K562 (cell line): ENCODE results near the gene NEDD4L. TPM values are rescaled to one million over a fixed set of nuclear protein-coding genes. Genes with fewer than 3 reads are reported as not detected.

Experiments
- ATAC-seq: fragments of 200-7000 bp; cut with Tn5 transposase; 3 replicates; pipeline ENCODE4 v1.9.1; 2020; ENCODE audit warnings: moderate library complexity
- BruUV-seq: library from RNA; stranded (reverse); fragments of 400-500 nt; replicated peaks from 2 replicates; lab custom pipeline; 2021; lab: Mats Ljungman, UMichigan
- CTCF ChIA-PET: fragments of 300-600 bp; formaldehyde crosslinking; extraction: SDS; loops from one replicate; lab custom pipeline; 2021; ENCODE audit warnings: low intra/inter-chr PET ratio; lab: Yijun Ruan, JAX
- POLR2A ChIA-PET: fragments of 300-600, 350-650 bp; sonication (Branson Sonifier 250); formaldehyde crosslinking; extraction: SDS; loops from one replicate; lab custom pipeline; 2021; ENCODE audit warnings: antibody characterized with exemption, inconsistent platforms; lab: Yijun Ruan, JAX
- DNase-seq, 4 experiments: peaks; one replicate each; pipeline versions ENCODE4 v3.0.0 to v3.0.0-alpha.2; 2011 to 2018; ENCODE audit warnings: low spot score in 3 of 4, mixed read lengths in 3 of 4; ENCODE audit errors: extremely low read depth in 1 of 4
- FAIRE-seq: peaks from 2 replicates; lab custom pipeline; 2011; peaks lifted over from hg19 to GRCh38; lab: Jason Lieb, UNC
- H2AFZ ChIP-seq: 2 replicates; pipeline ENCODE4 v1.6.0; 2011; ENCODE audit warnings: low read depth, low read length, control low read depth, inconsistent platforms
- H3K27ac ChIP-seq: fragments of 200-600 bp; 3 replicates; pipeline ENCODE4 v1.8.0; 2011; ENCODE audit warnings: low read depth, mild to moderate bottlenecking, control low read depth, inconsistent platforms, low read length, moderate library complexity, mixed read lengths; ENCODE audit errors: extremely low read depth
- H3K27me3 ChIP-seq, 2 experiments: fragments of 300-600 bp in 1 of 2; 2 replicates in 1 of 2; 3 replicates in 1 of 2; pipeline versions ENCODE4 v1.6.0 to v1.8.0; 2011; ENCODE audit warnings: inconsistent platforms in 2 of 2, low read length in 2 of 2, mild to moderate bottlenecking in 1 of 2, mixed read lengths in 1 of 2, moderate library complexity in 1 of 2; ENCODE audit not compliant: control insufficient read depth in 2 of 2, insufficient read depth in 2 of 2
- H3K36me3 ChIP-seq: fragments of 300-600 bp; 3 replicates; pipeline ENCODE4 v1.8.0; 2011; ENCODE audit warnings: mild to moderate bottlenecking, low read length, inconsistent platforms; ENCODE audit not compliant: control insufficient read depth, insufficient read depth
- H3K4me1 ChIP-seq, 2 experiments: fragments of 200-600 bp in 1 of 2; replicated peaks in 1 of 2; 2 replicates in 1 of 2; 3 replicates in 1 of 2; pipeline versions ENCODE4 v1.5.1 to v1.8.0; 2011; ENCODE audit warnings: inconsistent platforms in 2 of 2, low read length in 2 of 2, mild to moderate bottlenecking in 1 of 2, mixed read lengths in 1 of 2, moderate library complexity in 1 of 2; ENCODE audit not compliant: control insufficient read depth in 2 of 2, insufficient read depth in 2 of 2
- H3K4me2 ChIP-seq: 2 replicates; pipeline ENCODE4 v1.6.1; 2011; ENCODE audit warnings: low read length, control low read depth, inconsistent platforms, mixed read lengths; ENCODE audit not compliant: insufficient read depth
- H3K4me3 ChIP-seq: fragments of 200-600 bp; sonication (generic), shearing (Covaris generic); 2 replicates; pipeline ENCODE4 v1.5.1; 2016; ENCODE audit warnings: control low read depth, inconsistent platforms
- H3K79me2 ChIP-seq: fragments of 200-600 bp; 3 replicates; pipeline ENCODE4 v1.8.0; 2011; ENCODE audit warnings: low read length, inconsistent platforms; ENCODE audit not compliant: control insufficient read depth, insufficient read depth
- H3K9ac ChIP-seq, 2 experiments: 2 replicates each; pipeline versions ENCODE4 v1.6.0 to v1.6.1; 2011; ENCODE audit warnings: low read depth in 2 of 2, low read length in 2 of 2, control low read depth in 1 of 2, inconsistent platforms in 1 of 2, mild to moderate bottlenecking in 1 of 2, mixed read lengths in 1 of 2; ENCODE audit not compliant: insufficient read depth in 1 of 2
- H3K9me1 ChIP-seq: one replicate; pipeline ENCODE4 v1.6.0; 2011; ENCODE audit warnings: inconsistent platforms, mild to moderate bottlenecking, low read length, moderate library complexity; ENCODE audit not compliant: control insufficient read depth, insufficient read depth
- H3K9me3 ChIP-seq: replicated peaks from 2 replicates; pipeline ENCODE4 v1.5.1; 2011; ENCODE audit warnings: low read depth, low read length, inconsistent platforms; ENCODE audit not compliant: control insufficient read depth, insufficient read depth
- H4K20me1 ChIP-seq: replicated peaks from 2 replicates; pipeline ENCODE4 v1.6.1; 2011; ENCODE audit warnings: low read length, inconsistent platforms, mixed read lengths; ENCODE audit not compliant: control insufficient read depth, insufficient read depth
- COPS2 ChIP-seq: fragments of 450-650 bp; conservative IDR thresholded peaks from 2 replicates; pipeline ENCODE4 v1.6.1; 2016; ENCODE audit warnings: mild to moderate bottlenecking, moderate library complexity
- ELF2 ChIP-seq: fragments of 250-450 bp; sonication (Bioruptor Pico); IDR thresholded peaks from 2 replicates; pipeline ENCODE4 v1.5.0; 2021; ENCODE audit warnings: mild to moderate bottlenecking
- GABPB2 ChIP-seq: fragments of 250-450 bp; sonication (Bioruptor Pico); conservative IDR thresholded peaks from 2 replicates; pipeline ENCODE4 v1.5.1; 2021; ENCODE audit warnings: mild to moderate bottlenecking
- HMBOX1 ChIP-seq: sonication (generic); IDR thresholded peaks from 2 replicates; pipeline ENCODE4 v1.6.1; 2016
- MTA3 ChIP-seq: fragments of 450-650 bp; formaldehyde crosslinking; IDR thresholded peaks from 2 replicates; pipeline ENCODE4 v1.6.1; 2017; ENCODE audit warnings: mild to moderate bottlenecking, borderline replicate concordance
- NELFE ChIP-seq: IDR thresholded peaks from 2 replicates; pipeline ENCODE4 v1.6.1; 2011; ENCODE audit warnings: mild to moderate bottlenecking; ENCODE audit not compliant: insufficient read depth, insufficient read length
- NR2C1 ChIP-seq, 2 experiments: fragments of 450-650 bp; IDR thresholded peaks; 2 replicates each; pipeline ENCODE4 v1.6.1; 2017; ENCODE audit warnings: mild to moderate bottlenecking in 2 of 2, antibody characterized with exemption in 1 of 2, inconsistent platforms in 1 of 2, missing compliant biosample characterization in 1 of 2, missing genetic modification characterization in 1 of 2
- POLR3A ChIP-seq: IDR thresholded peaks from 2 replicates; pipeline ENCODE4 v1.6.1; 2011; ENCODE audit warnings: borderline replicate concordance, mild to moderate bottlenecking, moderate library complexity; ENCODE audit not compliant: insufficient read length, insufficient read depth; ENCODE audit errors: extremely low read depth
- PURB ChIP-seq: sonication (generic); formaldehyde crosslinking; IDR thresholded peaks from 2 replicates; pipeline ENCODE4 v1.9.0; 2021; ENCODE audit warnings: low read depth, mild to moderate bottlenecking, missing genetic modification reagents
- RAD21 ChIP-seq, 2 experiments: fragments of 250-450 bp in 1 of 2; fragments of 450-650 bp in 1 of 2; sonication (Bioruptor Pico) in 1 of 2; formaldehyde crosslinking in 1 of 2; IDR thresholded peaks in 1 of 2; conservative IDR thresholded peaks in 1 of 2; 2 replicates each; pipeline versions ENCODE4 v1.4.0 to v1.8.0; 2020 to 2022; ENCODE audit warnings: mild to moderate bottlenecking in 2 of 2, moderate library complexity in 1 of 2
- SIN3B ChIP-seq: fragments of 450-650 bp; IDR thresholded peaks from 2 replicates; pipeline ENCODE4 v1.6.1; 2017; ENCODE audit warnings: low read depth, mild to moderate bottlenecking, moderate library complexity
- SMARCB1 ChIP-seq: IDR thresholded peaks from 2 replicates; pipeline ENCODE4 v1.6.1; 2011; ENCODE audit warnings: improper control_type of control experiment, low read depth; ENCODE audit not compliant: insufficient read length
- ZFP36 ChIP-seq: fragments of 150-350 bp; IDR thresholded peaks from 2 replicates; pipeline ENCODE4 v1.6.1; 2018; ENCODE audit warnings: low read length, low read depth; ENCODE audit not compliant: partially characterized antibody
- ZNF280A ChIP-seq: fragments of 450-650 bp; IDR thresholded peaks from 2 replicates; pipeline ENCODE4 v1.6.1; 2018; ENCODE audit warnings: mild to moderate bottlenecking, low read depth; ENCODE audit not compliant: partially characterized antibody
- ZNF507 ChIP-seq: conservative IDR thresholded peaks from 2 replicates; pipeline ENCODE4 v1.6.1; 2017; ENCODE audit warnings: missing genetic modification characterization, missing compliant biosample characterization
- ZNF609 ChIP-seq: sonication (generic); formaldehyde crosslinking; IDR thresholded peaks from 2 replicates; pipeline ENCODE4 v1.8.1; 2023; ENCODE audit warnings: missing genetic modification reagents, mild to moderate bottlenecking, borderline replicate concordance
- WGBS: fragments of 100-300 bp; shearing (Covaris generic); methylation state at CpG from one replicate; pipeline ENCODE4 v1.1.6; 2016; ENCODE audit warnings: low coverage, mixed read lengths; ENCODE audit not compliant: insufficient coverage; ENCODE audit errors: missing lambda C conversion rate; 5-methylcytosine and 5-hydroxymethylcytosine counted together
- in situ Hi-C: fragments of 300-500 bp; cut with MboI; formaldehyde crosslinking; loops from 4 replicates; pipeline ENCODE4 v1.15.0; 2018; ENCODE audit warnings: inconsistent platforms, mixed read lengths
- intact Hi-C: fragments of 100-400 bp; cut with micrococcal nuclease; formaldehyde crosslinking; loops from 2 replicates; pipeline ENCODE4 v1.14.2; 2022
- polyA plus RNA-seq, 8 experiments: library from polyadenylated mRNA; depleted of rRNA in 4 of 8; stranded (reverse) in 5 of 8; unstranded in 3 of 8; fragments of >200 nt; fragmentation: Nextera tagmentation in 2 of 8; fragmentation: Illumina TruSeq in 1 of 8; extraction: Ambion mirVana in 2 of 8; extraction: Trizol in 1 of 8; gene quantifications; 2 replicates each; pipeline versions ENCODE4 v1.2.1 to v1.2.3, GENCODE V29; 2011 to 2014; ENCODE audit warnings: inconsistent platforms in 1 of 8, missing spikeins in 1 of 8
- total RNA-seq, 7 experiments: library from RNA; depleted of rRNA in 6 of 7; stranded (reverse); fragments of >200 nt in 6 of 7; fragmentation: Illumina TruSeq in 2 of 7; extraction: Trizol in 2 of 7; gene quantifications; 2 replicates each; pipeline versions ENCODE4 v1.2.1 to v1.2.3, GENCODE V29; 2011 to 2021; ENCODE audit warnings: low replicate concordance in 1 of 7

Gene NEDD4L
- total and polyA plus RNA-seq, 9 of the 15 experiments (the other 6 are each of a cell fraction or from before 2014, with no cell fraction given): 8.1 to 33.4 (median 19.9) TPM

- WGBS: 87% methylated on average over 4 of the region's 4 CpGs
- intact Hi-C loops: no loop called here
- Histone ChIP-seq H3K4me1 (no peaks in the 10 kb centered on the region), H3K4me3 (no peak overlapping the region), H3K27me3 (no peaks in the 10 kb centered on the region), H3K9me3 (no peaks in the 10 kb centered on the region), H3K79me2 (no peaks in the 10 kb centered on the region), H3K27ac (no peak overlapping the region), H2AFZ (no peak overlapping the region), H4K20me1 (no peaks in the 10 kb centered on the region)
- CTCF ChIA-PET: no interaction called here
- in situ Hi-C loops: no loop called here
- no TSS peak for BruUV-seq
- ATAC-seq: no peak
- no peak for FAIRE-seq
- no peak for DNase-seq
- TF ChIP-seq ZNF280A (no peak), GABPB2 (CRISPR knock-in tag) (no peak), MTA3 (no peak), ELF2 (no peak), SMARCB1 (no peak), RAD21 (CRISPR knock-in tag; conservative IDR thresholded peaks at IDR 0.05 in 1 of 2, IDR thresholded peaks at IDR 0.05 in 1 of 2) (no peak), NELFE (no peak), ZNF609 (CRISPR knock-in tag) (no peak), COPS2 (no peak), PURB (CRISPR knock-in tag) (no peak), HMBOX1 (no peak), ZNF507 (no peak), NR2C1 (IDR thresholded peaks at IDR 0.05) (no peak), NR2C1 (tag; IDR thresholded peaks at IDR 0.05) (no peak), SIN3B (no peak), POLR3A (no peak), ZFP36 (no peak)
- TF ChIP-seq, all 486 proteins: peak for 0
- Histone ChIP-seq H3K9ac (no peak overlapping the region), H3K36me3 (peaks cover 24% of the 10 kb centered on the region; the same call in 1 of the 3 replicates), H3K4me2 (no peak overlapping the region), H3K9me1 (no peaks in the 10 kb centered on the region)
- POLR2A ChIA-PET: no interaction called here
These were observed 309.6 kb downstream of the NEDD4L start for GRCh38 chr18:58353581-58353980.
